Endothelial cell of umbilical vein (primary cell): ENCODE measurements around the gene DMPK. TPM values are rescaled to one million over a fixed set of nuclear protein-coding genes. Genes with fewer than 3 reads are reported as not detected.

Experiments used
- BruUV-seq: library from RNA; stranded (reverse); fragments of 400-500 nt; replicated peaks from 2 replicates; lab custom pipeline; 2021; lab: Mats Ljungman, UMichigan
- CTCF ChIA-PET: fragments of 300-600, 350-600 bp; sonication (Branson Sonifier 250); formaldehyde crosslinking; loops from one replicate; lab custom pipeline; 2021; ENCODE audit warnings: antibody characterized with exemption, inconsistent platforms; lab: Charles Lee
- POLR2A ChIA-PET: fragments of 300-600, 350-600 bp; sonication (Branson Sonifier 250); formaldehyde crosslinking; loops from one replicate; lab custom pipeline; 2021; ENCODE audit warnings: antibody characterized with exemption, inconsistent platforms; lab: Charles Lee
- DNase-seq: peaks from one replicate; pipeline ENCODE4 v3.0.0-alpha.2; 2011; ENCODE audit warnings: low read depth, low spot score
- FAIRE-seq: peaks from 2 replicates; lab custom pipeline; 2011; peaks lifted over from hg19 to GRCh38; lab: Jason Lieb, UNC
- H2AFZ ChIP-seq: 2 replicates; pipeline ENCODE4 v1.6.0; 2012; ENCODE audit warnings: low read depth, low read length, control low read depth, inconsistent platforms
- H3K27ac ChIP-seq: 2 replicates; pipeline ENCODE4 v1.5.1; 2011; ENCODE audit warnings: low read depth, mild to moderate bottlenecking, control low read depth, low read length, moderate library complexity; ENCODE audit not compliant: insufficient read depth
- H3K27me3 ChIP-seq, 2 experiments: 2 replicates each; pipeline versions ENCODE4 v1.6.0 to v1.6.1; 2011; ENCODE audit warnings: low read length in 2 of 2, mixed read lengths in 1 of 2; ENCODE audit not compliant: control insufficient read depth in 2 of 2, insufficient read depth in 2 of 2
- H3K36me3 ChIP-seq, 2 experiments: 2 replicates in 1 of 2; 3 replicates in 1 of 2; pipeline ENCODE4 v1.5.1; 2011; ENCODE audit warnings: low read length in 2 of 2, mild to moderate bottlenecking in 1 of 2, moderate library complexity in 1 of 2; ENCODE audit not compliant: control insufficient read depth in 2 of 2, insufficient read depth in 2 of 2; ENCODE audit errors: extremely low read depth in 1 of 2
- H3K4me1 ChIP-seq: 3 replicates; pipeline ENCODE4 v1.5.1; 2011; ENCODE audit warnings: mild to moderate bottlenecking, low read length; ENCODE audit not compliant: control insufficient read depth, insufficient read depth; ENCODE audit errors: extremely low read depth
- H3K4me2 ChIP-seq: 2 replicates; pipeline ENCODE4 v1.6.1; 2011; ENCODE audit warnings: low read length, control low read depth, mixed read lengths; ENCODE audit not compliant: insufficient read depth
- H3K4me3 ChIP-seq, 3 experiments: fragments of 200-600 bp in 1 of 3; sonication (generic), shearing (Covaris generic) in 1 of 3; replicated peaks in 1 of 3; 2 replicates each; pipeline ENCODE4 v1.5.1; 2011 to 2016; ENCODE audit warnings: control low read depth in 3 of 3, low read length in 3 of 3, mild to moderate bottlenecking in 2 of 3, inconsistent platforms in 1 of 3, low read depth in 1 of 3, moderate library complexity in 1 of 3; ENCODE audit not compliant: insufficient read depth in 1 of 3
- H3K79me2 ChIP-seq: 2 replicates; pipeline ENCODE4 v1.6.0; 2012; ENCODE audit warnings: low read length, inconsistent platforms; ENCODE audit not compliant: control insufficient read depth, insufficient read depth
- H3K9ac ChIP-seq: replicated peaks from 2 replicates; pipeline ENCODE3; 2011; ENCODE audit warnings: low read length, control low read depth; ENCODE audit not compliant: insufficient read depth; ENCODE audit errors: extremely low read depth
- H3K9me1 ChIP-seq: replicated peaks from 3 replicates; pipeline ENCODE4 v1.6.0; 2011; ENCODE audit warnings: mild to moderate bottlenecking, low read length; ENCODE audit not compliant: control insufficient read depth, insufficient read depth; ENCODE audit errors: extremely low read depth
- H3K9me3 ChIP-seq: replicated peaks from 2 replicates; pipeline ENCODE4 v1.5.1; 2012; ENCODE audit warnings: low read length, inconsistent platforms; ENCODE audit not compliant: control insufficient read depth, insufficient read depth
- H4K20me1 ChIP-seq: replicated peaks from 2 replicates; pipeline ENCODE3; 2011; ENCODE audit warnings: mild to moderate bottlenecking, low read length; ENCODE audit not compliant: control insufficient read depth, insufficient read depth; ENCODE audit errors: extremely low read depth
- CTCF ChIP-seq, 2 donors: IDR thresholded peaks; 1 replicate in 1 of 2; 2 replicates in 1 of 2; pipeline ENCODE4 v1.5.1; 2011; ENCODE audit warnings: low read length in 2 of 2, mild to moderate bottlenecking in 2 of 2, moderate library complexity in 2 of 2, control low read depth in 1 of 2, inconsistent platforms in 1 of 2, low read depth in 1 of 2; ENCODE audit not compliant: insufficient read depth in 1 of 2; ENCODE audit errors: extremely low read depth in 1 of 2
- EZH2 ChIP-seq: IDR thresholded peaks from 2 replicates; pipeline ENCODE4 v1.6.1; 2012; ENCODE audit warnings: borderline replicate concordance, low read depth, mild to moderate bottlenecking, moderate library complexity, low read length, inconsistent platforms; ENCODE audit not compliant: severe bottlenecking
- FOS ChIP-seq: IDR thresholded peaks from 2 replicates; pipeline ENCODE4 v1.6.1; 2011; ENCODE audit warnings: mild to moderate bottlenecking, low read length, moderate library complexity, borderline replicate concordance; ENCODE audit not compliant: insufficient read depth
- GATA2 ChIP-seq: IDR thresholded peaks from 2 replicates; pipeline ENCODE4 v1.7.0; 2011; ENCODE audit warnings: low read depth, mild to moderate bottlenecking, moderate library complexity, mixed read lengths, low read length; ENCODE audit not compliant: insufficient read length, insufficient read depth
- JUN ChIP-seq: IDR thresholded peaks from 2 replicates; pipeline ENCODE4 v1.6.1; 2011; ENCODE audit warnings: borderline replicate concordance, low read depth; ENCODE audit not compliant: insufficient read length, insufficient read depth
- MAX ChIP-seq: IDR thresholded peaks from 2 replicates; pipeline ENCODE4 v1.6.1; 2011; ENCODE audit not compliant: insufficient read depth, insufficient read length
- MYC ChIP-seq: IDR thresholded peaks from one replicate; pipeline ENCODE4 v1.6.1; 2011; ENCODE audit warnings: mild to moderate bottlenecking, low read depth, low read length
- POLR2A ChIP-seq: IDR thresholded peaks from 2 replicates; pipeline ENCODE4 v1.6.1; 2012; ENCODE audit warnings: low read depth, mild to moderate bottlenecking, control low read depth, low read length
- POLR2AphosphoS5 ChIP-seq: IDR thresholded peaks from 2 replicates; pipeline ENCODE4 v1.6.1; 2012; ENCODE audit warnings: low read depth, mild to moderate bottlenecking, control low read depth, low read length, moderate library complexity; ENCODE audit not compliant: insufficient read depth
- dilution Hi-C: fragments of 300-500 bp; cut with MboI; formaldehyde crosslinking; loops from one replicate; pipeline ENCODE4 v1.15.0; 2019; ENCODE audit warnings: low sequenced_read_pairs; ENCODE audit not compliant: extremely low pct_ligation_motif_present
- intact Hi-C: fragments of 100-400 bp; cut with micrococcal nuclease; formaldehyde crosslinking; loops from one replicate; pipeline ENCODE4 v1.10.0; 2022
- polyA plus RNA-seq, 4 experiments: library from polyadenylated mRNA; depleted of rRNA in 3 of 4; stranded (reverse) in 3 of 4; unstranded in 1 of 4; fragments of >200 nt; gene quantifications; 2 replicates each; pipeline versions ENCODE4 v1.2.1 to v1.2.3, GENCODE V29; 2011 to 2012; ENCODE audit warnings: missing spikeins in 1 of 4
- total RNA-seq: library from RNA; stranded (reverse); gene quantifications from 2 replicates; pipeline ENCODE4 v1.2.3, GENCODE V29; 2021

The DMPK gene
- total and polyA plus RNA-seq, 2 donors (not counting 3 experiments of a cell fraction or from before 2014, with no cell fraction given) = 36.6 to 73.3 TPM

- Histone ChIP-seq H3K79me2 (peaks cover 18% of the 10 kb centered on the region), H3K4me3 (peak overlapping the region in 1 of 3 experiments; percentile 21), H3K36me3 (peaks cover 6 to 13% of the 10 kb centered on the region in 2 experiments), H2AFZ (no peak overlapping the region), H3K27me3 (no peaks in the 10 kb centered on the region), H3K9ac (no peak overlapping the region), H4K20me1 (no peaks in the 10 kb centered on the region), H3K9me1 (no peaks in the 10 kb centered on the region), H3K27ac (peak overlapping the region; percentile 4), H3K9me3 (no peaks in the 10 kb centered on the region), H3K4me1 (peaks cover 16% of the 10 kb centered on the region), H3K4me2 (no peak overlapping the region)
- ChIA-PET POLR2A (interaction anchor here (0.6 to 1.3 kb wide), 3 partner anchors 22 to 63 kb away, joined by 3 to 7 read pairs (median 6); partner anchors contain the start of genes FBXO46 and SIX5), CTCF (interaction anchor here (0.7 to 2.3 kb wide), 7 partner anchors 12 to 76 kb away, joined by 3 to 29 read pairs (median 3); partner anchors contain the start of gene SIX5)
- DNase-seq (no peak), FAIRE-seq (no peak)
- TF ChIP-seq MAX (no peak), POLR2A (no peak), MYC (no peak), GATA2 (no peak), JUN (no peak), EZH2 (no peak), CTCF (IDR thresholded peaks at IDR 0.05; ENCODE audit: extremely low read depth in 1 of 2, insufficient read depth in 1 of 2, low read depth in 1 of 2, low read length in 2 of 2) (no peak), POLR2AphosphoS5 (no peak), FOS (no peak)
- dilution Hi-C loops (no loop called here), intact Hi-C loops (loop anchor here (1.0 kb wide), 1 partner anchor 101 kb away; the partner anchor contains the start of gene QPCTL)
- no TSS peak for BruUV-seq
Observed at GRCh38 chr19:45793178-45793564, 10.9 kb upstream of the DMPK start.
